ENCODE data around the gene TGM2.

DNA sequence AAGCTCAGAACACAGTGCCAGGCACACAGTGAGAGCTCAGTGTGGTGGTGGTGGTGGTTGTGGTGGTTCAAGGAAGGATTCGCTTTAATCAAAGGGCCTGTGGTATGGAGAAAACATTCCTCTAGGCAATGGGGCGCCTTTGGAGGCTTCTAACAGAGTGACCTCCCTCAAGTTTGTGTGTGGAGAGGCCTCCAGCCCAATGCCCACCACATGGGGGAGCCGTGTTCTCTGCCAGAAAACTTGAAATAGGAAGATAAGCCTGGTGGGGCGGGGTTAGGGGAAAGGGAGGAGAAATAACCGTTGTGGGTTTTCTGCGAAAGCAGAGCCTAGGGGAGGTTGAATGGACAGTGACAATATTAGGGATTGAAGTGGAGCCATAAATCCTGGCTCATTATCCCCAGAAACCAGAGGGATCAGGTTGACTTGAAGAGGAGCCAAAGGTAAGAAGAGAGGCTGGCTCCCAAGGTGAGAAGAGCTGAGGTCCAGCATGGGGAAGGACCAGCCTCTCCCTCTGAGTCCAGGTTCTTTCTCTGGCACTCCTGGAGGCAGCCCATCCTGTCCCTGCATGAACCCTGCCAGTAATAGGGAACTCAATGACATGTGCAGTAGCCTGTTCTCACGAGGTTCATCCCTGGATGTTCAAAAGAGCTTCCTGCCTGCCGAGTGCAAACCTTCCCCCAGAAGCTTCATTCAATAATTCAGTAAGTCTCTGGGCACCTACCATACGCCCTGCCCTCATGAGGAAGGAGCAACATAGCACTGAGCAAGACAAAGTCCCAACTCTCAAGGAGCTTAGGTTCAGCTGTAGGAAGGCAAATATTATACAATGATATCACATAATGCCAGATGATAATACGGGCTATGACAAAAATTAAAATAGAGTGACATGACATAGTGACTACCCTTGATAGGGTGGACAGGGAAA is 51.4 kb downstream of the TGM2 start:
- TF ChIP-seq ARNTL (CRISPR knock-in tag; IDR thresholded peaks at IDR 0.05; ENCODE audit: borderline replicate concordance, low read depth): no peak
- no peak for TF ChIP-seq ZFP30 (CRISPR knock-in tag; IDR thresholded peaks at IDR 0.05)
